Measurements from ENCODE around the gene SZT2.
"Not testable (repeated sequence)": the region's sequence is repeated elsewhere in the genome, so short reads cannot be mapped to it uniquely, and the experiment has no call there.

The SZT2 gene

GRCh38 chr1:43501806-43502205 lies 112.1 kb downstream of the SZT2 start:
- DNase-seq = not testable (repeated sequence)

GRCh38 chr1:43503534-43503933 lies 113.8 kb downstream of the SZT2 start:
- DNase-seq = no peak
